CD1c-positive myeloid dendritic cell (primary cell): ENCODE results near the gene CTXND2.

Experiments
- DNase-seq: peaks from one replicate; pipeline ENCODE4 v3.0.0-alpha.2; 2016; ENCODE audit errors: extremely low spot score

The CTXND2 gene

GRCh38 chr1:150960646-150961045, 73.7 kb downstream of the CTXND2 start:
- no peak for DNase-seq

GRCh38 chr1:150961756-150962155, 74.8 kb downstream of the CTXND2 start:
- no peak for DNase-seq
